Memory B cell (primary cell): ENCODE measurements around the gene FREM1.

ENCODE experiments used
- ATAC-seq: fragments of 150-1000 bp; cut with Tn5 transposase; 2 replicates; pipeline ENCODE4 v1.10.0; 2021; ENCODE audit warnings: low read depth, mild to moderate bottlenecking, moderate library complexity
- DNase-seq, 2 donors: peaks; one replicate each; pipeline ENCODE4 v3.0.0; 2022; ENCODE audit warnings: low spot score in 2 of 2
- H3K27ac Mint-ChIP-seq: one replicate; pipeline ENCODE4 v1.8.0; 2022; ENCODE audit warnings: mild to moderate bottlenecking, moderate library complexity, mixed read lengths
- H3K27me3 Mint-ChIP-seq: one replicate; pipeline ENCODE4 v1.8.0; 2022; ENCODE audit warnings: mixed read lengths
- H3K36me3 Mint-ChIP-seq: one replicate; pipeline ENCODE4 v1.8.0; 2022; ENCODE audit warnings: mild to moderate bottlenecking, mixed read lengths
- H3K4me1 Mint-ChIP-seq: one replicate; pipeline ENCODE4 v1.8.0; 2022; ENCODE audit warnings: mixed read lengths
- H3K4me3 Mint-ChIP-seq: one replicate; pipeline ENCODE4 v1.8.0; 2022; ENCODE audit warnings: mild to moderate bottlenecking, moderate library complexity, mixed read lengths
- H3K9me3 Mint-ChIP-seq: one replicate; pipeline ENCODE4 v1.8.0; 2022; ENCODE audit warnings: mixed read lengths

Gene FREM1

DNA sequence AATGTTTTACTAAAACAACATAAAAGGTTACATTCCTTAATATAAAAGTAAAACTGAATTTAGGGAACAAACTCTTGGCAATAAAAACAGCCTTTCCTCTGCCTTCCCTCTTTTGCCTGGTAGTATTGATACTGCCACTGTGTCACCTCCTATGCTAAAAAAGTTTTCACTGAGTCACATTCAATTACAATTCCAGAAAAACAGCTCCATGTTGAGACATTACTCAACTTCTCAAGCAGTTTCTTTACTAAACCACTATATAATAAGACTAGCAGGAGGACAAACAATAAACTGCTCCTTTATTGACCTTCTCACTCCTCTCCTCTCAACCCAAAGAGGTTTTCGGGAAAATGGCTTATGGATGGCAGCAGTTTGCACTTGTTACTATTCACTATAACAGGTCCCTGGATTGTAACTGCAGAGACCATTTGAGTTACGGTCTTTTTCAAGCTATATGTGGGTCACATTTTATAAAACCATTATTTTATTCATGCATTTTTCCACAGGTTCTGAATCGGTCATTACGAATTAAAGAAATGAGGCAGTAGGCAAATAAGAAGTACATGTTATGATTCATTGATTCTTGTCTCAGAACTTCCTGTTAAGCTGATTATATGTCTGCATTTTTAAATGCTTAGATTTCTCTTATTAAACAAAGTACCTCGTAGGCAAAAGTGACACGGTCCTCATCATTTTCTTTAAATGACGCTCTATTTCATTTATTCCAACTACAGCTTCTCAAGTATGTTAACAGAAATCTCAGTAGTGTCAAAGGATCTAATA lies 219.1 kb downstream of the FREM1 start:
- Mint-ChIP-seq H3K27me3 (no peaks in the 10 kb centered on the region), H3K4me3 (peak overlapping the region; percentile 68), H3K4me1 (peaks cover 40% of the 10 kb centered on the region), H3K36me3 (peaks cover 12% of the 10 kb centered on the region), H3K27ac (peak overlapping the region; percentile 84), H3K9me3 (no peaks in the 10 kb centered on the region)
- ATAC-seq (no peak), DNase-seq (no peak)

DNA sequence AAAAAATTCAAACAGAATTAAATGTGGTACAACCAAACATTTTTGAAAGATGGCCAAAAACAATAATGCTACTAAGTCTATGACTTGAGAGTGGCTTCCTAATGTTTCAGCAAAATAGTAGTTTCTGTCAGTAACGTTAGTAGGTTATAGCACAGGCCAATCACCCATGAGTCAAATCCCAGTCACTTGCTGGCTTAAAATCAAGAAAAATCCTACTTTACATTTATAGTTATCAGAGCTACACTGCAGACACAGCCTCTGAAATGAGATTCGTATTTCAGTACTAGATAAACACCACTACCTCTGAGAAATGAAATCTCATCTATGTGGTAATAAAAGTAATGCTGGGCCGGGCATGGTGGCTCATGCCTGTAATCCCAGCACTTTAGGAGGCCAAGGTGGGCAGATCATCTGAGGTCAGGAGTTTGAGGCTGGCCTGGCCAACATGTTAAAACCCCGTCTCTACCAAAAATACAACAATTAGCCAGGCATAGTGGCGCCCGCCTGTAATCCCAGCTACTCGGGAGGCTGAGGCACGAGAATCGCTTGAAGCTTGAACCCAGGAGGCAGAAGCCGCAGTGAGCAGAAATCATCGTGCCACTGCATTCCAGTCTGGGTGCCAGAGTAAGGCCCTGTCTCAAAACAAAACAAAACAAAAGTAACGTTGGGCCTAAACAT lies 223.0 kb downstream of the FREM1 start:
- no peaks in the 10 kb centered on the region for H3K9me3 Mint-ChIP-seq
- H3K27me3 Mint-ChIP-seq: no peaks in the 10 kb centered on the region
- peak overlapping the region; percentile 98 for H3K27ac Mint-ChIP-seq
- ATAC-seq: no peak
- H3K4me3 Mint-ChIP-seq: no peak overlapping the region
- no peak for DNase-seq
- H3K36me3 Mint-ChIP-seq: peaks cover 28% of the 10 kb centered on the region
- peaks cover 34% of the 10 kb centered on the region for H3K4me1 Mint-ChIP-seq

DNA sequence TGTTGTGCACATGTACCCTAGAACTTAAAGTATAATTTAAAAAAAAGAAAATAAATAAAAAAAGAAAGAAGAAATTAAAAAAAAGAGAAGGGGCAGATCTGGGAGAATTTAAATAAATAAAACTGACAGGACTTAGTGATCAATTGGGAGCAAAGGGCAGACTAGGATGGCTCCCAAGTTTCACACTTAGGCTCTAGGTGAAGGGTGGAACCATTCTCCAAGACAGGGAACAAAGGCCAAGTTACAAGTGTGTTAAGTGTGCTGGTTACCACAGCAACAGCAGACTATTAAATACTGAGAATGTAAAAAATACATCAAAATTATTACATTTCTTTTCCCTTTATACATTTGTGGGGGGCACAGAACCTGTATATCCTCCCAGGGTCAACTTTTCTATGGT lies 224.1 kb downstream of the FREM1 start:
- Mint-ChIP-seq H3K27me3 (no peaks in the 10 kb centered on the region), H3K4me3 (no peak overlapping the region), H3K4me1 (peaks cover 36% of the 10 kb centered on the region), H3K27ac (no peak overlapping the region), H3K9me3 (no peaks in the 10 kb centered on the region), H3K36me3 (peaks cover 35% of the 10 kb centered on the region)
- DNase-seq: no peak
- ATAC-seq: no peak
